GM12878 (cell line): ENCODE data around the gene BLOC1S4. TPM values are rescaled to one million over a fixed set of nuclear protein-coding genes. Genes with fewer than 3 reads are reported as not detected.

Experiments used
- ATAC-seq: fragments of 200-7000 bp; cut with Tn5 transposase; 3 replicates; pipeline ENCODE4 v1.9.1; 2020; ENCODE audit warnings: mild to moderate bottlenecking, moderate library complexity
- BruUV-seq: library from RNA; stranded (reverse); fragments of 400-500 nt; replicated peaks from 2 replicates; lab custom pipeline; 2021; lab: Mats Ljungman, UMichigan
- CTCF ChIA-PET: fragments of 300-600 bp; sonication (Branson Sonifier 250); formaldehyde crosslinking; extraction: SDS; loops from one replicate; lab custom pipeline; 2021; ENCODE audit warnings: inconsistent platforms; lab: Yijun Ruan, JAX
- POLR2A ChIA-PET: fragments of 350-600 bp; formaldehyde crosslinking; extraction: SDS; loops from one replicate; lab custom pipeline; 2021; ENCODE audit warnings: inconsistent platforms; lab: Charles Lee
- RAD21 ChIA-PET: fragments of 300-600 bp; sonication (Branson Sonifier 250); formaldehyde crosslinking; loops from one replicate; lab custom pipeline; 2023; ENCODE audit warnings: antibody characterized with exemption; ENCODE audit not compliant: unreplicated experiment; lab: Charles Lee
- SMC1A ChIA-PET: fragments of 300-600 bp; sonication (Branson Sonifier 250); formaldehyde crosslinking; loops from one replicate; lab custom pipeline; 2023; ENCODE audit not compliant: unreplicated experiment, uncharacterized antibody; lab: Charles Lee
- DNase-seq: peaks from one replicate; pipeline ENCODE4 v3.0.0-alpha.2; 2011; ENCODE audit warnings: low read depth, low spot score
- FAIRE-seq: peaks from 3 replicates; lab custom pipeline; 2011; peaks lifted over from hg19 to GRCh38; lab: Jason Lieb, UNC
- H2AFZ ChIP-seq: 2 replicates; pipeline ENCODE4 v1.6.0; 2011; ENCODE audit warnings: low read depth, low read length, control low read depth; ENCODE audit not compliant: control insufficient read depth
- H3K27ac ChIP-seq: 2 replicates; pipeline ENCODE4 v1.5.1; 2011; ENCODE audit warnings: control low read depth; ENCODE audit not compliant: control insufficient read depth, insufficient read depth
- H3K27me3 ChIP-seq, 2 experiments: replicated peaks in 1 of 2; 2 replicates each; pipeline versions ENCODE4 v1.6.0 to v1.6.1; 2011; ENCODE audit warnings: low read length in 1 of 2; ENCODE audit not compliant: control insufficient read depth in 2 of 2, insufficient read depth in 2 of 2
- H3K36me3 ChIP-seq, 2 experiments: 2 replicates each; pipeline ENCODE4 v1.5.1; 2011; ENCODE audit warnings: low read length in 1 of 2; ENCODE audit not compliant: control insufficient read depth in 2 of 2, insufficient read depth in 2 of 2
- H3K4me1 ChIP-seq: 2 replicates; pipeline ENCODE4 v1.6.1; 2011; ENCODE audit warnings: mild to moderate bottlenecking, low read length, moderate library complexity, mixed read lengths; ENCODE audit not compliant: control insufficient read depth, insufficient read depth
- H3K4me2 ChIP-seq: 2 replicates; pipeline ENCODE4 v1.6.0; 2011; ENCODE audit warnings: control low read depth; ENCODE audit not compliant: control insufficient read depth, insufficient read depth
- H3K4me3 ChIP-seq: fragments of 200-600 bp; sonication (generic); 2 replicates; pipeline ENCODE4 v1.5.1; 2016
- H3K79me2 ChIP-seq: 2 replicates; pipeline ENCODE4 v1.6.0; 2011; ENCODE audit warnings: low read length; ENCODE audit not compliant: control insufficient read depth, insufficient read depth
- H3K9ac ChIP-seq: 2 replicates; pipeline ENCODE4 v1.8.0; 2011; ENCODE audit warnings: low read length, control low read depth, mixed read lengths; ENCODE audit not compliant: control insufficient read depth, insufficient read depth
- H3K9me3 ChIP-seq: replicated peaks from 3 replicates; pipeline ENCODE4 v1.5.1; 2011; ENCODE audit warnings: mild to moderate bottlenecking, low read length; ENCODE audit not compliant: control insufficient read depth, insufficient read depth
- H4K20me1 ChIP-seq: 2 replicates; pipeline ENCODE4 v1.6.0; 2011; ENCODE audit not compliant: control insufficient read depth, insufficient read depth
- BHLHE40 ChIP-seq, 2 experiments: fragments of 450-650 bp in 1 of 2; IDR thresholded peaks; 2 replicates each; pipeline ENCODE4 v1.6.1; 2011 to 2017; ENCODE audit warnings: low read depth in 2 of 2, borderline replicate concordance in 1 of 2, improper control_type of control experiment in 1 of 2, low read length in 1 of 2, mild to moderate bottlenecking in 1 of 2
- CBFB ChIP-seq: IDR thresholded peaks from 2 replicates; pipeline ENCODE4 v1.6.1; 2016; ENCODE audit warnings: antibody characterized with exemption, low read depth
- CHD1 ChIP-seq: IDR thresholded peaks from 2 replicates; pipeline ENCODE4 v1.6.1; 2012; ENCODE audit warnings: low read depth, low read length, improper control_type of control experiment
- CHD4 ChIP-seq: fragments of 200-600 bp; sonication (generic); IDR thresholded peaks from 2 replicates; pipeline ENCODE4 v1.6.1; 2016; ENCODE audit warnings: mild to moderate bottlenecking
- E4F1 ChIP-seq: fragments of 450-650 bp; IDR thresholded peaks from 2 replicates; pipeline ENCODE4 v1.6.1; 2018; ENCODE audit warnings: borderline replicate concordance, mild to moderate bottlenecking; ENCODE audit not compliant: partially characterized antibody
- FOS ChIP-seq: IDR thresholded peaks from 3 replicates; pipeline ENCODE4 v1.6.1; 2011; ENCODE audit warnings: borderline replicate concordance; ENCODE audit not compliant: insufficient read length; ENCODE audit errors: extremely low read depth
- FOXK2 ChIP-seq: fragments of 450-650 bp; IDR thresholded peaks from 2 replicates; pipeline ENCODE4 v1.6.1; 2017; ENCODE audit warnings: mild to moderate bottlenecking, moderate library complexity
- HCFC1 ChIP-seq: fragments of 150-350 bp; IDR thresholded peaks from 2 replicates; pipeline ENCODE4 v1.6.1; 2014; ENCODE audit warnings: low read length
- KLF5 ChIP-seq: fragments of 450-650 bp; IDR thresholded peaks from 2 replicates; pipeline ENCODE4 v1.6.1; 2014; ENCODE audit warnings: mild to moderate bottlenecking; ENCODE audit not compliant: partially characterized antibody
- NR2F1 ChIP-seq: fragments of 450-650 bp; conservative IDR thresholded peaks from 2 replicates; pipeline ENCODE4 v1.6.1; 2017; ENCODE audit warnings: mild to moderate bottlenecking
- USF1 ChIP-seq: IDR thresholded peaks from 2 replicates; pipeline ENCODE4 v1.6.1; 2011; ENCODE audit warnings: borderline replicate concordance, low read depth, mild to moderate bottlenecking, moderate library complexity, mixed read lengths, low read length; ENCODE audit not compliant: insufficient read depth; ENCODE audit errors: extremely low read length
- ZBTB4 ChIP-seq: fragments of 450-650 bp; formaldehyde crosslinking; IDR thresholded peaks from 2 replicates; pipeline ENCODE4 v1.4.0; 2022; ENCODE audit warnings: mild to moderate bottlenecking, moderate library complexity
- ZNF274 ChIP-seq: IDR thresholded peaks from one replicate; pipeline ENCODE4 v1.8.0; 2011; ENCODE audit not compliant: insufficient read length, insufficient read depth
- ZSCAN29 ChIP-seq: fragments of 450-650 bp; IDR thresholded peaks from 2 replicates; pipeline ENCODE4 v1.6.1; 2017; ENCODE audit warnings: mild to moderate bottlenecking, moderate library complexity
- WGBS: methylation state at CpG from one replicate; pipeline ENCODE4 v1.1.6; 2016; ENCODE audit warnings: low lambda C conversion rate; ENCODE audit not compliant: insufficient replicate concordance, insufficient coverage; ENCODE audit errors: missing lambda C conversion rate; 5-methylcytosine and 5-hydroxymethylcytosine counted together
- in situ Hi-C: fragments of 300-500 bp; cut with MboI; formaldehyde crosslinking; loops from 9 replicates; pipeline ENCODE4 v1.14.3; 2018; ENCODE audit warnings: mixed read lengths
- intact Hi-C: fragments of 100-400 bp; cut with micrococcal nuclease; formaldehyde crosslinking; loops from one replicate; pipeline ENCODE4 v1.14.2; 2022; ENCODE audit not compliant: unreplicated experiment
- polyA plus RNA-seq, 11 experiments: library from polyadenylated mRNA; depleted of rRNA in 4 of 11; unstranded in 6 of 11; stranded (reverse) in 5 of 11; fragments of >200 nt; fragmentation: Nextera tagmentation in 4 of 11; fragmentation: Illumina TruSeq in 1 of 11; extraction: Ambion mirVana in 4 of 11; extraction: Trizol in 1 of 11; gene quantifications; 1 replicate in 1 of 11; 2 replicates in 10 of 11; pipeline versions ENCODE4 v1.2.1 to v1.2.3, GENCODE V29; 2011 to 2016; ENCODE audit warnings: inconsistent platforms in 2 of 11, missing spikeins in 2 of 11, low read depth in 1 of 11
- total RNA-seq, 4 experiments: library from RNA; depleted of rRNA in 3 of 4; stranded (reverse); fragments of >200 nt in 3 of 4; fragmentation: Illumina TruSeq in 1 of 4; extraction: Trizol in 1 of 4; gene quantifications; 2 replicates each; pipeline versions ENCODE4 v1.2.1 to v1.2.3, GENCODE V29; 2013 to 2021

Gene BLOC1S4
- total and polyA plus RNA-seq, 10 of the 15 experiments (the other 5 are each of a cell fraction or from before 2014, with no cell fraction given) = 2.7 to 23.8 (median 9.5) TPM

- WGBS = 49% methylated on average over 20 of the region's 20 CpGs
- Histone ChIP-seq H3K4me3 (no peak overlapping the region), H3K4me1 (no peaks in the 10 kb centered on the region), H3K4me2 (no peak overlapping the region), H3K27ac (no peak overlapping the region), H2AFZ (no peak overlapping the region), H3K27me3 (no peaks in the 10 kb centered on the region), H3K36me3 (no peaks in the 10 kb centered on the region), H3K9me3 (no peaks in the 10 kb centered on the region), H3K9ac (no peak overlapping the region), H3K79me2 (no peaks in the 10 kb centered on the region), H4K20me1 (no peaks in the 10 kb centered on the region)
- SMC1A ChIA-PET = interaction anchor here (0.6 to 1.6 kb wide), 5 partner anchors 11 to 155 kb away, joined by 3 to 10 read pairs (median 4); no protein-coding TSS in a partner anchor
- FAIRE-seq (no peak), DNase-seq (no peak), ATAC-seq (no peak)
- intact Hi-C loops (no loop called here), in situ Hi-C loops (no loop called here)
- TF ChIP-seq ZBTB4 (CRISPR knock-in tag) (no peak), KLF5 (no peak), ZSCAN29 (no peak), ZNF274 (no peak), CHD4 (no peak), CBFB (no peak), HCFC1 (no peak), CHD1 (no peak), FOS (no peak), USF1 (no peak), BHLHE40 (IDR thresholded peaks at IDR 0.05; ENCODE audit: borderline replicate concordance in 1 of 2, low read depth in 2 of 2, low read length in 1 of 2) (no peak), FOXK2 (no peak), NR2F1 (no peak), E4F1 (no peak)
- no TSS peak for BruUV-seq
- POLR2A ChIA-PET = interaction anchor here (0.6 kb wide), 1 partner anchor 373 kb away, joined by 5 read pairs; no protein-coding TSS in a partner anchor
- RAD21 ChIA-PET = interaction anchor here (0.6 to 1.5 kb wide), 2 partner anchors 27 to 161 kb away, joined by 3 to 4 read pairs; no protein-coding TSS in a partner anchor
- CTCF ChIA-PET = interaction anchor here (0.6 to 3.3 kb wide), 4 partner anchors 10 to 401 kb away, joined by 3 to 11 read pairs (median 4); no protein-coding TSS in a partner anchor
These were observed 14.8 kb downstream of the BLOC1S4 start for GRCh38 chr4:6730603-6731317.
